IPS-NIHi7 (cell line): Measurements from ENCODE around the gene COLQ.
"Not testable (repeated sequence)": the region's sequence is repeated elsewhere in the genome, so short reads cannot be mapped to it uniquely, and the experiment has no call there.

Experiments
- DNase-seq: peaks from one replicate; pipeline ENCODE4 v3.0.0; 2012; ENCODE audit warnings: mixed read lengths; ENCODE audit errors: extremely low spot score

COLQ gene

DNA sequence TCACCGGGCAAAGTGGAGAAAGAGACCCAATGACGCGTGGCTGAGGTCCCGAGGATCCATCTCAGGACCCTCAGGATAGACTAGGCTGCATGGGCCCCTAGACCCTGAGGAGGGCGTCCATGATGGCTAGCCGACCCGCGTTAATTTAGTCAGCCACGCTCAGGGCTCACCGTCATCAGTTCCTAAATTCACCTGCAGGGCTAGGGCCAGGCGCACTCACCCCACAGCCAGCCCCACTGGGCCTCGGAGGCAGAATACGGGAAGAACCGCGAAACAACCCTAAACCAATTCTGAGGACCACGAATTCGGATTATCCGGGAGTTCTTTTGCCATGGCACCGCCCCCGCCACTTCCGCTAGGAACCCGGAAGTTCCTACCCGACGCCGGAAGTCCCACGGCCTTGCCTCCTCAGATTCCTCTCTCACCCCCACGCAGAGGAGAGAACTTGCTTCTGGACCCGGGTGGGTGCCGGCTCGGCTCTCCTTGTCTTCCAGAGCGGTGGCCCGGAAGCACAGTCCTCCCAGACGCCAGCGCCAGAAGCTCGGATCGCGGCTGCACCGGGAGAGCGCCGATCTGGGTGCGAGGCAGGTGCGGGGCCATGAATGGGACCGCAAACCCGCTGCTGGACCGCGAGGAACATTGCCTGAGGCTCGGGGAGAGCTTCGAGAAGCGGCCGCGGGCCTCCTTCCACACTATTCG lies 94.2 kb downstream of the COLQ start, which contains the start of the genes EAF1 and METTL6:
Gene EAF1, plus strand, starts transcription at position 417 of the 699 bp plus-strand sequence. Its CDS starts 182 bp downstream, at position 599.
Gene METTL6, minus strand, starts transcription at position 363 of the 699 bp plus-strand sequence. CDS start 1,033 bp downstream, outside the sequence.
- DNase-seq: peak; percentile 91

DNA sequence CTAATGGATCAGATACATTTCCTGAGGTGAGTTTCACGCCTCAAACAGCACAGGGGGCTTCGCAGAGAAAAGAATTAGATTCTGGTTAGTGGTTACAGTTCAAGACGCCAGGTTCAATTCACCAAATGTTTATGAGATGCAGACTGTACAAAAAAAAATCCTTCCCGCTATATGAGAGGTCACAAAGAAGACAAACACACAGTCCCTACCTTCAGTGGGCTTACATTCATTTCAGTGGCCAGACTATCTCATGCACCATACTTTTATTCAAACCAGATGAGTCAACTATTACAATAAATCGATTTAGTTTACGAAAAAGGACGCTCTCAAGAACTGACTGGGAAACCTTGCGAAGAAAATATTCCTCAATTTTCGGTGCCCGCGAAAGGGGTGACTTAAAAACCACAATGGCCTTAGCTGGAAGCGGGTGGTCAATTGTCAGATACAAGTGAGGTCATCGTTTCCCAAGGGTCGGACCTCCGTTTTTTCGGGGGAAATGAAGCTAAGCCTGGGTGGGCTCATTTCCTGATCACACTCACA lies 94.9 kb downstream of the COLQ start:
- DNase-seq: no peak

DNA sequence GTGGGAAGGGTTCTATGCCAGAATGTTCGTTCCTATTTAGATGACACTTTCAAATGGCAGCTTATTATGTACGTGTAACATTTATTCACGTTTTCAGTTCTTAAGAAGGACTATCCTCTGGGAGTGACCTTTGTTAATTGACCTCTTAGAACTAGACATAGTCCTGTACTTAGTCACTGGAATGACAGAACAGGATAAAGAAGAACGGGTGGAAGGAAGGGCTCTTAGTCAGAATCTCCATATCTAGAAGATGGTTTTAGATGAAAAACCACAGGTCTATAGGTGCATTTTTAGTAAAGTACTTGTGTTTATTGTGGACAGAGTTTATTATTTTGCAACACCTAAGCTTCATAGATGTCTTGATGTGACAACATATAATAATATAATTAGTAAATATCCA lies 100.6 kb downstream of the COLQ start:
- no peak for DNase-seq

- not testable (repeated sequence) for DNase-seq
These were observed 110.5 kb downstream of the COLQ start for GRCh38 chr3:15410966-15411365.

GRCh38 chr3:15409774-15410173 lies 111.7 kb downstream of the COLQ start:
- no peak for DNase-seq

GRCh38 chr3:15409239-15409638 lies 112.3 kb downstream of the COLQ start:
- DNase-seq: no peak

DNA sequence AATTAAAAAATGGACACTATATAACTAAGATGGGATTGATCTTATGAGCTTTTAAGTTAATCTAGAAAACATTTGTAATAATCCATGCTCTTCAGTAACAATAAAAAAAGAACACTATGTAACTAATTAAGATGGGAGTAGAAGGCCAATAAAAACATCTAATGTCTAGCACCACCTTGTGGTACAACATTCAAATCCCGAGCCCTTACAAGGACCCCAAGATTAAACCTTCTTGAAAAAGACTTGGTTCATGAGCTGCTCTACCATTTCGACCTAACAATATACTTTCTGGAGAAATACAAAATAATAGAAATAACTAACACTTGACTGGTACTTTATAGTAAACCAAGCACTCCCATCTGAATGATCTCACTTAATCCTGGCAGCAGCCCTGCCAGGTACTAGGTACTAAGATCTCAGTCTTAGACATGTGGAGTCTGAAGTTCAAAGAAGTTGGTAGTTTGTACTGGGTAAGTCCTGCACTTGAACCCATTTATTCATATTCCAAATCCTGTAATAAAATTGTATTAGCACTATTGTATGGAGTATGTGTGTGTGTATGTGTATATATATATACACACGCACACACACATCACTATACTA lies 116.0 kb downstream of the COLQ start:
- DNase-seq: peak; percentile 61

DNA sequence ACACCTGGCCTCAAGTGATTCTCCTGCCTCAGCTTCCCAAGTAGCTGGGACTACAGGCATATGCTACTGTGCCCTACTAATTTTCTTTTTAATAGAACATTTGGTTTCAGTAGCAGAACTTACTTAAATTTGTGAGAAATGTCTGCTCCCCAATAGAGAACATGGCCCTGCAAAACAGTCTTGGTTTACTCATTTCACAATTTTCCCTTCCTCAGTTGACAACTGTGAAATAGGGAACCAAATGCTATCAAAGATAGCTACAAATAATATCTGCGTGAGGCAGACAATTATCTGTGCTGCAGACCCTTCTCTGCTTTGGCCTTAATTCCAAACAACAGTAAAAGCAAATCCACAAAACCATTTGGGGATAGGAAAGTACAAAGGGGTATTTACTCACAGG lies 116.7 kb downstream of the COLQ start:
- no peak for DNase-seq

DNA sequence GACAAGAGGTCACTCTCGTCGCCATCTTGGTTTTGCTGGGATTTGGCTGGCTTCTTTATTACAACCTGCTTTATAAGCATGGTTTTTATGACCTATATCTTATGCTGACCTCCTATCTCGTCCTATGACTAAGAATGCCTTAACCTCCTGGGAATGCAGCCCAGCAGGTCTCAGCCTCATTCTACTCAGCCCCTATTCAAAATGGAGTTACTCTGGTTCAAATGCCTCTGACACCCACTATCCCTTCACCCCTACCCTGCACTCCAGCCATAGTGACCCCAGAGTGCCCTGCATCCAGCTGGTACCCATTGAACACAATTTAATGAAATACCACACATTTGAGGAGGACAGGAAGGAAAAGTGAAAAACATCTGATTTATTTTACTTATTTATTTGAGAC lies 117.5 kb downstream of the COLQ start:
- no peak for DNase-seq

DNA sequence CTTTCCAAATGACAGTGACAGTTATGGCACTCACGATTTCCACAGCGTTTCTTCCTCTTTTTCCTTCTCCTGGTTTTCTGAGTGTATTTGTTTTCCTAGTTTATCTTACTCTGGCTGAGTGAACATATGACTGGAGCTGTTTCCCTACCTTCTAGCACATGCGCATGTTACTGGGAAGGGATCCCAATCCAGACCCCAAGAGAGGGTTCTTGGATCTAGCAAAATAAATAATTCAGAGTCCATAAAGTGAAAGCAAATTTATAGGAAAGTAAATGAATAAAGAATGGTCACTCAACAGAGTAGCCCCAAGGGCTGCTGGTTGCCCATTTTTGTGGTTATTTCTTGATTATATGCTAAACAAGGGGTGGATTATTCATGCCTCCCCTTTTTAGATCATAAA lies 118.0 kb downstream of the COLQ start:
- DNase-seq: no peak

- no peak for DNase-seq
These were observed 119.6 kb downstream of the COLQ start for GRCh38 chr3:15401936-15402335.
